Stimulated activated CD4-positive, alpha-beta T cell treated with anti-CD3 and anti-CD28 coated beads, Interleukin-1b, Interleukin-23, amount 100 ng/mL, for 48 hours (primary cell): Measurements from ENCODE around the gene CLDN7.

Experiments
- DNase-seq: peaks from one replicate; pipeline ENCODE4 v3.0.0-alpha.2; 2020

Gene CLDN7

DNA sequence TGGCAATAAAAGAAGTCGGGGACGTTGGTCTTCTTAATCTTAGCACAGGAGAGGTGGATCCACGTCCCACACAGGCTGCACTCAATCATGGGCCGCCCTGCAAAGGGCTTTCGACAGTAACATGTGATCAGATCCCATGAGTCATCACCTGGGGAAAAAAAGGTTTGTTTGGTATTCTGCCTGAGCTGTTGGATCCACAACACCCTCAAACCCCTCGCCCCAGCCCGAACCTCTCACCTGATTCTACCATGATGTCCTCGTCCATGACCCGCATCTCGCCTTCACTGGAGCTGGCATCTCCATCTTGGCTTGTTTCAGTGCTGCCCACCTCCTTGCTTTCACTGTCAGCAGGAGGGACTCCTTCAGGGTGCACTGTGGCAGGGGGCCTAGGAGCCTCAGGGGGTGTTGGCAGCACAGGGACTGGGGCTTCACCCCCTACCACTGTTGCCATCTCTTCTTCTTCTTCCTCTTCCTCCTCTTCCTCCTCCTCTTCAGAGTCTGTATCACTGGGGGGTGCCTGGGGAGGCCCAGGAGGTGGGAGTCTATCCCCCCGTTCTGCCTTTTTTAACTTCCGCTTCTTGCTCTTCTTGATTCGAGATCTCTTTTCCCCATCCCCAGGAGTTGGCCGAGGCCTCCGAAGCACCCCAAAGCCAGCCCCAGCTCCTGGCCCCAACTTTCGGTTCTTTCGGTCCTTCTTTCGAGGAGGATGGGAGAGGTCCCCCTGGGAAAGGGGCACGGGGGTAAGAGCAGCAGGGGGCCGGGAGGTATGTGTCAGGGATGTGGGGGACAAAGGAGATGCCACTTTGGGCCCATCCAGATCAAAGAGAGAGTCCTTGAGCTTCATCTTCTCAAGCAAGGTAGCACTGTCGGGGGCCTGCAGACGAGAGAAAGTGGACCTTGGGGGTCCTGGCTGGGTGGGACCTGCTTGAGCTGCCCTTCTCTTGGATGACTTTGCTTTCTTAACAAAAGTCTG lies 26.3 kb downstream of the CLDN7 start:
- DNase-seq: no peak

DNA sequence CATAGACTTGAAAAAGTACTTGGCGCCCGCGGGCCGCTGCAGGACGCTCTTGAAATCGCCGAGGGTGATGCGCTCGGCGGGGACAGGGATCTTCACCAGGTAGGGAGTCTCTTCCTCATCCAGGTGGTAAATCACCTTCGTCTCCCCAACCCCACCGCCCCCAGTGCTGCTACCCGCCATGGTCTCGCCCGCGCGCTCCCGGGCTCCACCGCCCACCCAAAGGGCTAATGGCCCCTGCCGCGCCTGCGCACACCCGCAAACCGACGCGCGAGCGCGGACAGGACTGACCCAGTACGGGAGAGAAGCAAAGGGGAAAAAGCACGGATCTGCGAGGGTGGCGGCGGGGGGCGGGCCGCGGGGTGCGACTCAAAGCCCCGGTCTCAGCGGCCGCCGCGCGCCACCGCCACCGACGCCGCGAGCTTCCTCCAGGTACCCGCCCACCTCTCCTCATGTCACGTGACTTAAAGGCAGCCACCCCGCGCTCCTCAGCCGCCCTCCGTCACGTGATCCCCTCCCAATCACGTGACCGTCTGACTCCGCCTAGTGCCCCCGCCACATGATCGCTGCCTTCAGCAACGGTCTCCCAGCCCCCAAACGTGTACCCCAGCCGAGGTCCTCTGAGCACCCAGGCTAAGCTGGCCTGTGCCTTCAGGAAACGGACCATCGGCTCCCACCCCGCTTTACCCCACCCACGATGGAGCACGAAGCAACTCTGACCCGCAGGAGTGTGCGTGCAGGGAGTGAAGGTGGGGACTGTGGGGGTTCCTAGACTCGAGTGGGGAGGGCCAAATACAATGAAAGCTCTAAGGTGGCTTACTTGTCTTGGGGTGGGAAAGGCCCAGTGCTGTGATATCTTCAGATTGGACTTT lies 28.0 kb downstream of the CLDN7 start, which contains the start of gene DVL2:
TSS of gene DVL2 (minus strand) at position 435 of the 869 bp plus-strand sequence. CDS start at position 180, 255 bp downstream.
- DNase-seq: peak; percentile 95

DNA sequence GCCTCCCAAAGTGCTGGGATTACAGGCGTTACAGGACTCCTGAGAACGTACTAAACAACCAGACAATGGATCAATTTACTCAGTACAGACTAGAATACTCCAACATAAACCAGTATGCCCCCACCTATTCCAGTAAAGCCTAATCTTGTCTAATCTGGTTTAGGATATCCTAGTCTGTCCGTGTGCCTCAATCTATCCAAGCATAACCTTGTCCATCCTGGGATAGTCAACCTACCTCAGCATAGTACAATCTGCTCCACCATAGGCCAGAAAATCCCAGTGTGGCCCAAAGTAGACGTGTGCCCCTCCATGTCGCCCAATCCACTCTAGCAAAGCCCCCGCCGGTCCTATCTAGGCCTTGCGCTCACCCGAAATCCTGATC lies 28.6 kb downstream of the CLDN7 start:
- no peak for DNase-seq

DNA sequence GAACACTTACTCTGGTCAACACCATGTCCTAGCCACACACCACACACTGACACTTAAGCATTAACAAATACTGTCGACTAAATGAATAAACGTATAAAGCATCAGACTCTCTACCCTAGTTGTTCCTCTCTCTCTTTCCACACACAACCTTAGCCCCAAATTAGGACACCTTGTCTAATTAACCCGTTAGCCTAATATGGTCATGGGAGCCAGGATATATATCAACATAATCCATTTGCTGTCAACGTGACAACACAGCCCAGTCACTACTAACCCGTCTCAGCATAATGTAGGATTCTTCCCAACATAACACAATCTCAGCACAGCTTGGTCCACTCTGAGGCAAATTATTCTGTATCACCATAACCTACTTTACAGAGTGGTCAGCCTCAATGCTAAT lies 30.2 kb downstream of the CLDN7 start:
- no peak for DNase-seq

DNA sequence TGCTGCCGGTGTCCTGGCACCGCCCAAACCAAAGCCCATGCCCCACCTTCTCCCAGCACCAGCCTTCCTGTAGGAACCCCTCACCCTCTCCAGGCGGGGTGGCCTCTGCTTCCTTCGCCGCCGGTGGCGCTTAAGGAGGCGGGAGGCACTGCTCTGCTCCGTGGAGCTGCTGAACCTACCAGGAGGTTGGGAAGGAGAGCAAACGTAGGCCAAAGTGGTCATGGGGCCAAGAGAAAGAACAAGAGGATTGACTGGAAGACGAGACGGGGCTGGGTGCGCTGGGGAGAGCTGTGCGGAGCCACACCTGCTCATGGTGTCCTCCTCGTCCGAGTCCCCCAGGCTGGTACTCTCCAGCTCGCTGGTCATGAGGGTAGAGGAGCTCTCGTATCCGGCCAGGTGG lies 32.8 kb downstream of the CLDN7 start:
- no peak for DNase-seq

DNA sequence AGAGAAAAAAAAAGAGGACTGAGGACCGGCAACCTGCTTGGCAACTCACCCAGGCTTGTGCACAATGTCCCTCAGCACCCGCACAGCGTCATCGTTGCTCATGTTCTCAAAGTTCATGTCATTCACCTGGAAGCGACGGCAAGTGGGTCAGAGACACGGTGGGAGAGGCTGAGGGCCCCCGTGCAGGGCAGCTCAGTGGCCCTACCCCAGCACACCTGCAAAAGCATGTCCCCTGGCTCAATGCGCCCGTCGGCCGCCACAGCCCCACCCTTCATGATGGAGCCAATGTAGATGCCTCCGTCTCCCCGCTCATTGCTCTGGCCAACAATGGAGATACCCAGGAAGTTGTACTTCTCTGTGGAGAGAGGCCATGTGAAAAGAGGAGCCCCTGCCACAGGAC lies 33.4 kb downstream of the CLDN7 start:
- no peak for DNase-seq

DNA sequence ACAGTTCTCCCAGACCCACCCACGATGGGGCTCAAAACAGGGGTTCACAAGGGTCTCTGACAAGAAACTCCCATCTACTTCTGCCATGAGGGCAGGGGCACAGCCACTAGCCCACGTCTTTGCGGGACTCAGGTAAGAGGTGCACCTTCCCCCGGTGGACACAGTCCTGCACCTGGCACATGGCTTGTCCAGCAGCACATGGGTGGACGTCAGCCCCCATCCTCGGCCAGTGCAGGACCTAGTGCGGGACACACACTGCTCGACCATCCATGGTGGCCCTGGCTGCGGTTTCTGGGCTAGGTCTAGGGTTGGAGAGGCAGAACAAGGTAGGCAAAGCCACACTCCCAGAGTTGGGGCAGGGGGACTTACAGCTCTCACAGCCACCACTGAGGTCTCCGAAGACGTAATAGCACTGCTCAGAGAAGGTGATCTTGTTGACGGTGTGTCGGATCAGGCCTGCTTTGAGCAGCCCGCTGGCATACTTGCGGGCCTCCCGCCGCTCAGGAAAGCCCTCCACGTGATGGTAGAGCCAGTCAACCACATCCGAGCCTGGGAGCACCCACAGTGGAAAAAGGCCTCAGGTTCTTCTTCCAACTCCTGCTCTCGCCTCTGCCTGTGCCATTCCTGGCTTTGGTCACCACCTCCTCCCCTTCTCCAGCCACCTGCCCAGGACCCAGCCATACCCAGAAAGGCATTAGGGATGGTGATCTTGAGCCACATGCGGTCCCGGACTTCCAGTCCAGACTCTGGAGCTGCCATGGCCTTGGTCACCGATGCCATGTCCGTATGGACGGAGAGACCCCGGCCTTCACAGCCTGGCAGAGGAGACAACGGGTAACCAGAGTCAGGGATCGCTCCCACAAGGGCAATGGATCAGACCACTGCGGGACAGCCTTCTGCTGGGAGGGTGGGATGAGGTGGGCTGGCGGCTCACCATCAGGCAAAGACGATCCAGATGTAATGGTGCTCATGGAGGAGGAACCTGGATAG lies 35.3 kb downstream of the CLDN7 start:
- no peak for DNase-seq

DNA sequence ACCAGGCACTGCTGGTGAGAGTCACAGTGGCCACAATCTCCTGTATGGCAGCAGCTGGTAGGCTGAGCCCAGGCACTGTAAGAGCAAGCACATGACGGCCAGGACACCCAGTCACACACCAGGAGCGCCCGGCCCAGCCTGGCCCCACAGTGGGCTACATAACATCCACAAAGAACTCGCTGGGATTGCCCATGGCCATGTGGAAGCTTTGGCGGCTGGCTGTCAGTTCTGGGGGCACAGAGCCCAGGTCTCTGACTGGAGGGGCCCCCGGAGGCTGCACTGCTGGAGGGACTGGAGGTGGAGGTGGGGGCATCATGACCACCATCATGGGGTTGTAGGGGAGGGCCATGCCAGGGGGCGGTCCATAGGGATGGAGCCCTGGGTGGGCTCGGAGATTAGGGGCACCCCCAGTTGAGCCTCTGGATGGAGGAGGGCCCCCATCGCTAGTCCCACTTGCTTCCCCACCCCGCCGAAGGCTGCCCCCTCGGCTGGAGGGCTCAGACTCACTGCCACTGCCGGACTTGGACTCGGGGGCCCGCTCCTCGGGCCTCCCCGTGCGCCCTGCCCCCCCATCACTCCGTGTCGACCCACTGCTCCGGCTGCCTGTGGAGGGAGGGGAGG lies 36.5 kb downstream of the CLDN7 start:
- no peak for DNase-seq

DNA sequence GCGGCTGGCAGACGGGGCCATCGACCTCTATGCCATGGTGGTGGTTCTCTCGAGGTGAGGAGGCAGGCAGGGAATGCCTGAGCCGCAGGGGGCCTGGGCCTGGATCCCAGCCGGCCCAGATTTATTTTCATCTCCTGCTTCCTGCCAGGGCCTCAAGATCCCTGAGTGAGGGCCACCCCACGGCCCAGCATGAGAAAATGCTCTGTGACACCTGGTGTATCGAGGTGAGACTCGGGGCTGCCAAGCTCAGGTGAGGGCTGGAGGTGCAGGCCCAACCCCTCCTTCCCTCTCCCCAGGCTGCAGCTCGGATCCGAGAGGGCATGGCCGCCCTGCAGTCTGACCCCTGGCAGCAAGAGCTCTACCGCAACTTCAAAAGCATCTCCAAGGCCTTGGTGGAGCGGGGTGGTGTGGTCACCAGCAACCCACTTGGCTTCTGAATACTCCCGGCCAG lies 37.6 kb downstream of the CLDN7 start:
- DNase-seq: no peak

DNA sequence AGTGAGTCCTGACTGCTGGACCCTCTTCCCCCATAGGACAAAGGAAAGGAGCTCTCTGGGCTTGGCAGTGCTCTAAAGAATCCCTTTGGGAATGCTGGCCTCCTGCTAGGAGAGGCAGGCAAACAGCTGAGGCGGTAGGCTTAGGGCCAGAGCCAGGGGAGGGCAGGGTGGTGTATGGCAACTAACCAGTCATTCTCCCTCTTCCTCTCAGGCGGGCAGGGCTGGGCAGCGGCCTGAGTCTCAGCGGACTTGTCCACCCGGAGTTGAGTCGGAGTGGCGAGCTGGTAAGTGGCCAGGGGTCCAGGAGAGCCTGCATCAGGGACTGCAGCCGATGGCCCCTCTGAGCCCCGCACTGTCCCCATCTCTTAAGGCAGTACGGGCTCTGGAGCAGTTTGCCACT lies 38.2 kb downstream of the CLDN7 start:
- DNase-seq: no peak

DNA sequence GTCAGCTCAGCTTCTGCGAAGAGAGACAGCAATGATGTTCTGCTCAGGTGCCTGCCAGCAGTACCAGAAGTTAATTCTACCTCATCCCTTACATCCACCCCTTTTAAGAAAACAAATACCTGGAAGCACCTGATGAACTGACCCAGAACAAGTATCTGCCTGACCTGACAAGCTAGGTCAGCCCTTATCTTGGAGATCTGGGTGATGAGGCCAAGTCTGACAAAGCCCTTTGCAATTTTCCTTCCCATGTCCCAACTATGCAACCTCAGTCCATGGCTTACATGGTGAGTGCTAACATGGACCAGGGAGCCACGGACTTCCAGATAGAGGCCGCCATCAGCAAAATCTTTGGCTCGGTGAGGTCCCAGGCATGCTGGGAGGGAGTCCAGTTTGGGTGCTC lies 38.9 kb downstream of the CLDN7 start:
- no peak for DNase-seq

DNA sequence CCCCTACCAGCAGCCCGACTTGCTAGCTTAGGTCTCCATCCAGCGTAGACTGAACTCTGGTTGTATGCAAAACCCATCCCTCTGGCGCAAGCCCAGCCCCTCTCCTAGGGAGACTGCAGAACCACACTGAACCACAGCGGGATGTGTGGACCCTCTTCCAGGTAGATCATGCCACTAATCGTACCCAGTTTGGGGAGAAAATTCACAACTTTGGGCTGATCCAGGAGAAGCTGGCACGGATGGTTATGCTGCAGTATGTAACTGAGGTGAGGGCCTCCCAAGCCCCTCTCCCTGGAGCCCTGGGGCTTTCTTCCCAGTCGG lies 39.3 kb downstream of the CLDN7 start:
- DNase-seq: no peak

DNA sequence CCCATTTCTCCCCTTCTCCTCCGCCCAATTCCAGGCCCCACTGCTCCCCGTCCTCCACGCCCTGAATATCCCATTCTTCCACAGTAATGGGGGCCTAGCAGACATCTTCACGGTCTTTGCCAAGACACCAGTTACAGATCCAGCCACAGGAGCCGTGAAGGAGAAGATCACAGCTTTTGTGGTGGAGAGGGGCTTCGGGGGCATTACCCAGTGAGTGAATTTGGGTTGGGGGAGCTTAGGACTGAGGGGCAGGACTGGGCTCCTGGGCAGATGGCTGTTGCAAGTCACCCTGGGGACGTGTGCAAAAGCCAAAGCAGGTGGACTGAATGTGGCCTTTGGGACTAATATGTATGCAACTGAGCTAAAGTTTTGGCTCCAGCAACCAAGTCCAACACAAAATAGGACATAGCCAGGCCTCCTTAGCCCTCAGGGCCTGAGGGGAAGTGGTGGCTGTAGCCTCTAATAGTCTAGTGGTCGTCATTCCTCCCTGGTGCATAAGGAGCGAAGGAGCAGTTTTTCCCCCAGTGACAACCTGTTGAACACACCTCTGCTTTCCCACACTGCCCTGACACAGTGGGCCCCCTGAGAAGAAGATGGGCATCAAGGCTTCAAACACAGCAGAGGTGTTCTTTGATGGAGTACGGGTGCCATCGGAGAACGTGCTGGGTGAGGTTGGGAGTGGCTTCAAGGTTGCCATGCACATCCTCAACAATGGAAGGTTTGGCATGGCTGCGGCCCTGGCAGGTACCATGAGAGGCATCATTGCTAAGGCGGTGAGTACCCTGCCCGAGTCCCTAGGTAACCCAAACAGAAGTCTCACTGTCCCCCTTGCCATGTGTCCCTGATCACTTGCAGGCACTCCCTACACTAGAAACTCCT lies 39.9 kb downstream of the CLDN7 start:
- no peak for DNase-seq

DNA sequence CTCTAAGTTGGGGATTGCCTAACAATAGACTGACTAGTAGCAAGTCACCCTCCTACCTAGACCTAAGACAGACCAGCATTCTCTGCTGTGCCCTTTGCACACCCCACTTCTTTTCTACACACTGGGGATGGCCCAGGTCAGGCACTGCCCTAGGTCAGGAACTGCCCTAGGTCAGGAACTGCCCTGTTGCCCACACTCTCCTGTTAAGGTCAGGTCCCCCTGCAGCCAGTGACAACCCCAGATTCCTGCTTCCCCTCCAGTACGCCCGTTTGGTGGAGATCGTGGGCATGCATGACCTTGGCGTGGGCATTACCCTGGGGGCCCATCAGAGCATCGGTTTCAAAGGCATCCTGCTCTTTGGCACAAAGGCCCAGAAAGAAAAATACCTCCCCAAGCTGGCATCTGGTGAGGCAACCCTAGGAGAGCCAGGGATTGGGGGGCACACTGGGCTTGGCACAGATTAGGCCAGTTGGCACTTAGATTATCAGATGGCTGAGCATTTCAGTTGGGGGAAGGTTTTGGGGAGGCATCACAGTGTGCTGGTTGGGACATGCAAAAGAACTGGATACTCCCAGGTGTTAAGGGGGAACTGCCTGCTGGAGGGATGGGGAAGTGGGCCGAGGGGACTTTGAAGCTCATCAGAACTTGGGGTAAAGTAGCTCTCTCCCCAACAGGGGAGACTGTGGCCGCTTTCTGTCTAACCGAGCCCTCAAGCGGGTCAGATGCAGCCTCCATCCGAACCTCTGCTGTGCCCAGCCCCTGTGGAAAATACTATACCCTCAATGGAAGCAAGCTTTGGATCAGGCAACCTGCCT lies 40.8 kb downstream of the CLDN7 start:
- no peak for DNase-seq

DNA sequence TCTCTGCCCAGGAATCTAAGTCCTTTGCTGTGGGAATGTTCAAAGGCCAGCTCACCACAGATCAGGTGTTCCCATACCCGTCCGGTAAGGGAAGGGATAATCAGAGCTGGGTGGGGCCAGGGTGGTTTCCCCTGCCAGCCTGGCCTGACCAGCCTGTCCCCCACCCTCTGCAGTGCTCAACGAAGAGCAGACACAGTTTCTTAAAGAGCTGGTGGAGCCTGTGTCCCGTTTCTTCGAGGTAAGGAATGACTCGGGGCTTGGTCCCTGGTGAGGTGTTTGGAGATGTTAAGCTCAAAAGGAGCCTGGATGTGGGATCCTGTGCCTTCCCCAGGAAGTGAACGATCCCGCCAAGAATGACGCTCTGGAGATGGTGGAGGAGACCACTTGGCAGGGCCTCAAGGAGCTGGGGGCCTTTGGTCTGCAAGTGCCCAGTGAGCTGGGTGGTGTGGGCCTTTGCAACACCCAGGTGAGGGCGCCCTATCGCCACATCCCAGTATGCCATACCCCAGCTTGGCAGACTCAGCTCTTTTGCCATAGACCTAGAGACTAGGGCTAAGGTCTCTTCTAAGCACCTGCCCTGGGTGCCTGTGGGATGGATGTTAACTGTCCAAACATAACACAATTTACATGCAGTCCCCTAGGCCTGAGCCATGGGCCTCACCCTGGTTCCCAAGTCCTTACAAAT lies 41.5 kb downstream of the CLDN7 start:
- peak; percentile 62 for DNase-seq

DNA sequence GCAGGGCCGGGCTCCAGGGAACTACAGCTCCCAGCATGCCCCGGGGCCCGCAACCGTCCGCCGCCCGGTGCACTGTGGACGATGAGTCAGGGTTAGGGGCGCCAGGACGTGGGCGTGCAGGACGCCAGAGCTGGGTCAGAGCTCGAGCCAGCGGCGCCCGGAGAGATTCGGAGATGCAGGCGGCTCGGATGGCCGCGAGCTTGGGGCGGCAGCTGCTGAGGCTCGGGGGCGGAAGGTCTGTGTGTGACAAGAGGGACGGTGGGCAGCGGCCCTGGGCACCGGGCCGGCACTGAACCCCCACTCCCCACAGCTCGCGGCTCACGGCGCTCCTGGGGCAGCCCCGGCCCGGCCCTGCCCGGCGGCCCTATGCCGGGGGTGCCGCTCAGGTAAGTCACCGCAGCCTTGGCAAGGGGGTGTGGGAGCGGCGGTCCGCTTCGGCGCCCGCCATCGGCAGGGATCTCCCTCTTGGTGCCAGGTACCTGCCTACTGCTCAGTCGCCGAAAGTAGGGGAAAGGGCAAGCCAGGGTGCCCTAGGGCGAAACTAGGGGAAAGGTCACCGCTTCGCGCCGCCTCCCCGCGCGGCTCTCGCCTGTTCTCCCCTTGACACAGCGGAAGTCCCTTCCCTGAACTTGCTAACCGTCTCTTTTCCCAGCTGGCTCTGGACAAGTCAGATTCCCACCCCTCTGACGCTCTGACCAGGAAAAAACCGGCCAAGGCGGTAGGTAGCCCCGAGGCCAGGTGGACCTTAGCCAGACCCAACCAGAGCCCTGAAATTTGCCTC lies 42.3 kb downstream of the CLDN7 start, which contains the start of the genes ACADVL and DLG4:
TSS of gene ACADVL (plus strand) at position 127 of the 781 bp plus-strand sequence. CDS start at position 174, 47 bp downstream.
TSS of gene DLG4 (minus strand) at position 25 of the 781 bp plus-strand sequence.
- peak; percentile 85 for DNase-seq

DNA sequence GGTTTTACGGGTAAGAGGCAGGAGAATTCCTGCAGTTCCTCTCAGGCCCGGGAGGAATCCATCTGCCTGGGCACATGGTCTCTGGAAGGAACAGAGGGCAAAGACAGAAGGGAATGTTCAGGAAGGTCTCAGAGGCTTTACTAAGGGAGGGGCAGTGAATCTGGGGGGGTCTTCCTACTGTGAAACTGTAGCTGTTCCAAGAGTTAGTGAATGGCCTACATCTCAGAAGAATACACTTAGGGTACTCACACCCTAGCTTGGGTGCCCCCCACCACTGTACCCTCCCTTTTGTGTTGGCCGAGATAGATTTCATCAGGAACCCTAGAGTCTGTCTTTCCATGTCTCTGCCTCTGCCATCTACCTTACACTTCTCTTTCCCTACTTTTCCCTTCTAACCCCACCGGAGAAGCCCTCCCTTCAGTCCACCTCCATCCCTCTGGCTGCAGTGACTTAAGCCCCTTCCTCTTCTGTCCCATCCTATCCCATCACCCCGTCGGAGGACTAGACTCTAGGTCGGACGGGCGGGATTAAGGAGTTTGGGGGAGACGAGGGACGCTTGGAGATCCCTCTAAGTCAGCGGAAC lies 43.0 kb downstream of the CLDN7 start:
- DNase-seq: no peak

DNA sequence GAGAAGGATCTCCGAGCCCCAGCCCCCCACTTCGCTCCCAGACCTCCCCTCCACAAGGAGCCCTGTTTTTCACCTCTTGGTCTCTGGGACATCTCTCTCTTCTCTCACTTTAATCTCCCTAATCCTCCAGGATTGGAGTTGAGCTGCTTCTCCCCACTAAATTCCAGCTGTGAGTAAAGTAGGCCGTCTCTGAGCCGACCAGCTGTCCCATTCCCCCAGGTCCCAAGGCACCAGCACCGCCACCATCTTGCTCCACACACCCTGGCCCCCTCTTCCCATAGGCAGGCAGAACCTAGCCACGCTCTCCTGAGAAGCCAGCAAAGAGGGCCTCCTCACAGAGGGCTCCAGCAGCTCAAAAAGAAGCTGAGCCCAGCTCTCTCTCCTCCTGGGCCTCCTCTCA lies 43.5 kb downstream of the CLDN7 start:
- no peak for DNase-seq
